Measurements from ENCODE around the gene GRIFIN. TPM values are rescaled to one million over a fixed set of nuclear protein-coding genes. Genes with fewer than 3 reads are reported as not detected.
"Not testable (repeated sequence)": the region's sequence is repeated elsewhere in the genome, so short reads cannot be mapped to it uniquely, and the experiment has no call there.

GRIFIN gene
- total RNA-seq, 2 donors from 2014 or later, result not detected

DNA sequence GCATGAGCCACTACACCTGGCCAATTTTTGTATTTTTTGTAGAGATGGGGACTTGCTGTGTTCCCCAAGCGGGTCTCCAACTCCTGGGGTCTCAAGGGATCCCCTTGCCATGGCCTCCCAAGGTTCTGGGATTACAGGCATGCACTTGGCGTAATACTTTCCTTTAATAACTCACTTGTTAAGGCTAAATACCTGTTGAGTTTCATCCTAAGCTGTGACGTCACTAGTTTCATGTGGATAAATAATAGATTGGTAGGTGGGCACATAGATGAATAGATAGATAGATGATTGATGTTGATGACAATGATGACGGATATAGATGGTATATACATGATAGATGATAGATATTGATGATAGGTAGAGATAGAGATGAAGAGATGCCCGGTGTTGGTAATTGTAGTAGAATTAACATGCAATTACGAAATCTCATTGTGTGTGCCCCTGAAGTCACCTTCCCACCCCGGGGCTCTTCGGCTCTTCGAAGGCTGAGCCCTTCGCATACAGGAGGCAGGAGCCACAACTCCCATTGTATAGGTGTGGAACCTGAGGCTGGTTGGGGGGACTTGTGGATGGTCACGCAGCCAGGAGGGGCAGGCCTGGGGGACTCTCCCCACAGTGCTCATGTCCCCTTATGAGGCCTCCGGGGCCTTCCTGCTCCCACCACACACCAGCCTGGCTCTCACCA lies 2.6 kb downstream of the GRIFIN start:
- no peak overlapping the region for H3K4me3 ChIP-seq
- H3K4me1 ChIP-seq (replicated peaks), result peaks cover 8% of the 10 kb centered on the region
- no peaks in the 10 kb centered on the region for H3K27me3 ChIP-seq (replicated peaks; ENCODE audit: insufficient read depth)
- 83% methylated on average over 12 of the region's 12 CpGs for WGBS
- intact Hi-C loops (cut with DNase I), result no loop called here
- H3K27ac ChIP-seq, result no peak overlapping the region
- DNase-seq (ENCODE audit: low spot score), result no peak
- no peaks in the 10 kb centered on the region for H3K36me3 ChIP-seq
- no peak for TF ChIP-seq POLR2A (IDR thresholded peaks at IDR 0.05)
- no peak for TF ChIP-seq POLR2AphosphoS5 (IDR thresholded peaks at IDR 0.05)
- H3K9me3 ChIP-seq, result no peaks in the 10 kb centered on the region

- H3K4me3 ChIP-seq, result no peak overlapping the region
- 90% methylated on average over 6 of the region's 6 CpGs for WGBS
- no peak for TF ChIP-seq POLR2A (IDR thresholded peaks at IDR 0.05)
- no peak for TF ChIP-seq CTCF (IDR thresholded peaks at IDR 0.05)
- no peak for TF ChIP-seq POLR2AphosphoS5 (IDR thresholded peaks at IDR 0.05)
- no peak for DNase-seq (ENCODE audit: low spot score)
- no peaks in the 10 kb centered on the region for H3K36me3 ChIP-seq
- no peaks in the 10 kb centered on the region for H3K27me3 ChIP-seq (replicated peaks; ENCODE audit: insufficient read depth)
- H3K27ac ChIP-seq, result no peak overlapping the region
- no peaks in the 10 kb centered on the region for H3K9me3 ChIP-seq
- peaks cover under 1% of the 10 kb centered on the region for H3K4me1 ChIP-seq (replicated peaks)
- intact Hi-C loops (cut with DNase I), result no loop called here
Measured at GRCh38 chr7:2472739-2473138, 3.5 kb downstream of the GRIFIN start.

DNA sequence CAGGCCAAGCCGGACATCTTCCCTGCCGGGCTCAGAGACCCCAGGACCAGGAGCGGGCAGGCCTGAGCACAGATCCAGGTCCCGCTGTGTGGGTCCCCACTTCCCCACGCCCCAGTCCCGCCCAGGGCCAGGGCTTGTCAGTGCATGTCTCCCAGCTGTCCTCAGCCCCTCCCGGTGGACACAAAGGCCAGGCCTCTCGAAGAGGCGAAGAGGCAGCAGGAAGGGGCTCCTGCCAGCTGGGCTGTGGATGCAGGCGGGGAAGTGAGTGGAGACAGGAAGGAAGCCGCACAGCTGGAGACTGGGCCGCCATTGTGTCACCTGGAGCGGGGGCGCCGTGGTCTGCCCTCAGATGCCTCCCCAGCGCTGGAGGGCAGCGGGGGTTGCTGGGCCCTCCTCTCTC lies 4.8 kb downstream of the GRIFIN start:
- WGBS, result 30% methylated on average over 12 of the region's 17 CpGs

GRCh38 chr7:2471022-2471329 lies 5.2 kb downstream of the GRIFIN start:
- H3K27me3 ChIP-seq (replicated peaks; ENCODE audit: insufficient read depth), result no peaks in the 10 kb centered on the region
- H3K36me3 ChIP-seq, result no peaks in the 10 kb centered on the region
- H3K9me3 ChIP-seq, result no peaks in the 10 kb centered on the region
- intact Hi-C loops (cut with DNase I), result no loop called here
- TF ChIP-seq POLR2A (IDR thresholded peaks at IDR 0.05) (no peak), POLR2AphosphoS5 (IDR thresholded peaks at IDR 0.05) (no peak), CTCF (IDR thresholded peaks at IDR 0.05) (no peak)
- H3K4me1 ChIP-seq (replicated peaks), result no peaks in the 10 kb centered on the region
- WGBS, result 26% methylated on average over 5 of the region's 5 CpGs
- H3K27ac ChIP-seq, result no peak overlapping the region
- DNase-seq (ENCODE audit: low spot score), result no peak
- H3K4me3 ChIP-seq, result no peak overlapping the region

More for the DNA sequence above, 4.8 kb downstream of the GRIFIN start:
- H3K9me3 ChIP-seq, result no peaks in the 10 kb centered on the region
- no peaks in the 10 kb centered on the region for H3K27me3 ChIP-seq (replicated peaks; ENCODE audit: insufficient read depth)
- no peaks in the 10 kb centered on the region for H3K36me3 ChIP-seq
- TF ChIP-seq POLR2AphosphoS5 (IDR thresholded peaks at IDR 0.05) (no peak), CTCF (IDR thresholded peaks at IDR 0.05) (no peak), POLR2A (IDR thresholded peaks at IDR 0.05) (no peak)
- intact Hi-C loops (cut with DNase I), result no loop called here
- H3K4me3 ChIP-seq, result no peak overlapping the region
- H3K4me1 ChIP-seq (replicated peaks), result no peaks in the 10 kb centered on the region
- H3K27ac ChIP-seq, result no peak overlapping the region
- DNase-seq (ENCODE audit: low spot score), result no peak

- Histone ChIP-seq H3K27me3 (replicated peaks; ENCODE audit: insufficient read depth) (no peaks in the 10 kb centered on the region), H3K9me3 (no peaks in the 10 kb centered on the region), H3K27ac (no peak overlapping the region), H3K4me1 (replicated peaks) (no peaks in the 10 kb centered on the region), H3K4me3 (no peak overlapping the region), H3K36me3 (no peaks in the 10 kb centered on the region)
- no peak for DNase-seq (ENCODE audit: low spot score)
- WGBS, result 85% methylated on average over 13 of the region's 19 CpGs
- intact Hi-C loops (cut with DNase I), result no loop called here
- TF ChIP-seq POLR2A (IDR thresholded peaks at IDR 0.05) (no peak), CTCF (IDR thresholded peaks at IDR 0.05) (no peak), POLR2AphosphoS5 (IDR thresholded peaks at IDR 0.05) (no peak)
Measured at GRCh38 chr7:2470204-2471021, 5.8 kb downstream of the GRIFIN start.

DNA sequence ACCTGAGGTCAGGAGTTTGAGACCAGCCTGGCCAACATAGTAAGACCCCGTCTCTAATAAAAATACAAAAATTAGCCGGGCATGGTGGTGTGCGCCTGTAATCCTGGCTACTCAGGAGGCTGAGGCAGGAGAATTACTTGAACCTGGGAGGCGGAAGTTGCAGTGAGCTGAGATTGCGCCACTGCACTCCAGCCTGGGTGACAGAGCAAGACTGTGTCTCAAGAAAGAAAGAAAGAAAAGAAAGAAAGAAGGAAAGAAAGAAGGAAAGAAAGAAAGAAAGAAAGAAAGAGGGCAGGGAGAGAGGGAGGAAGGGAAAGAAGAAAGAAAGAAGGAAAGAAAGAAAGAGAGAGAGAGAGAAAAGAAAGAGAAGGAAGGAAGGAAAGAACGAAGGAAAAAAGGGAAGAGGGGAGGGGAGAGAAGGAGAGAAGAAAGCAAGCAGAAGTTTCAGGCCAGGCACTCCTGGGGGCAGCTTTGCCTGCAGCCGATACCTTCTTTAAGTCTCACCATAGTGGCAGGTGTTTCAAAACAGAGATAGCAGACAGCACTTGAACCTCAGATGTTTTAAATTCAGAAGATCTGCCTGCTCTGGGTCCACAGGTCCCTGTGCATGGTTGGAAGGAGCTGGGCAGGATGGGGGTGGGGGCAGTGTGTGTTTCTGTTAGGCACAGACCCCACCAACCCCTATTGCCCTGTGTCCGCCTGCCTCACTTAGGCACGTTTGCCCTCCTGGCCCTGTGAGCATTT lies 6.6 kb downstream of the GRIFIN start:
- H3K4me1 ChIP-seq (replicated peaks); DNase-seq (ENCODE audit: low spot score); H3K4me3 ChIP-seq; H3K36me3 ChIP-seq; H3K9me3 ChIP-seq; H3K27me3 ChIP-seq (replicated peaks; ENCODE audit: insufficient read depth); H3K27ac ChIP-seq; intact Hi-C loops (cut with DNase I): not testable (repeated sequence)
- 89% methylated on average over 9 of the region's 9 CpGs for WGBS
